NCI-H2227 treated with DMSO at 0.1 percent for 48 hours (cell line): ENCODE data around the gene PPP1R1C.
A peak's percentile ranks its signal among the peaks of the same experiment; 100 is the strongest.
"Not testable (repeated sequence)": the region's sequence is repeated elsewhere in the genome, so short reads cannot be mapped to it uniquely, and the experiment has no call there.

Experiments used
- DNase-seq: peaks from one replicate; lab custom pipeline; 2025; lab: John Stamatoyannopoulos, UW

Gene PPP1R1C

GRCh38 chr2:182015334-182016109 is 29.9 kb downstream of the PPP1R1C start:
- no peak for DNase-seq

DNA sequence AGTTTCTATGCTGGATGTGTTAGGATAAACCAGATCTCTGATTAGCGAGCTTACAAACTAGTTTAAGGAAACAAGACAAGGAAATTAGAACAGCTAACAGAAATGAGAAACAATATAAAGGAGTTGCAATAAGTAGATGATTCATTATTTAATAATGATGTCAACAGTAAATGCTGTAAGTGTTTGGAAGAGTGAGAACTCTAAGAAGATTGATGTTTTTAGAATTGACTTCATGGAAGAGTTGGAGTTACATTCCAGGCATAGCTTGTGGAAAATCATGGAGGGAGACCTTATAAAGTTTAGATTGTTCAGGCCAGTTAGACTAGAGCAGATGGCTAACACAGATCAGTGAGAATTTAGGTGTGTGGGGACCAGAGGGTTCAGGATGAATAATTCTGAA is 32.6 kb downstream of the PPP1R1C start:
- DNase-seq = no peak

DNA sequence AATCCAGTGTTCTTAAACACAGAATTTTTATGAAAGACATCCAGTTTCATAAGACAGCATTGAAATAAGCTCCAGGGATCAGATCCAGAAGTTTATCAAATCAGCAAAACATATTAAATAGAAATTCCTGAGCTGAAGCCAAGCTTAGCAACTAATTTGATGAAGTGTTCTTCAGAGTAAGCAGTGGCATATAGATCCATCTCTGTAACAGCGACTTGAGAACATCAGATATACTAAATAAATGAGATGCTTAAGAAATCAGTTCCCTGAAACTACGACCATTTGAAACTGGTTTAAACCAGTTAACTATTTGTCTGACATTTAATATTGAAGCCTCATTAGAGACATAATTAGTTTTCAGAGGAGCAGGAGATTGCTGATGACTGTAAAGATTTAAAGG is 34.1 kb downstream of the PPP1R1C start:
- DNase-seq = no peak

GRCh38 chr2:182020286-182021070 is 34.8 kb downstream of the PPP1R1C start:
- DNase-seq = no peak

DNA sequence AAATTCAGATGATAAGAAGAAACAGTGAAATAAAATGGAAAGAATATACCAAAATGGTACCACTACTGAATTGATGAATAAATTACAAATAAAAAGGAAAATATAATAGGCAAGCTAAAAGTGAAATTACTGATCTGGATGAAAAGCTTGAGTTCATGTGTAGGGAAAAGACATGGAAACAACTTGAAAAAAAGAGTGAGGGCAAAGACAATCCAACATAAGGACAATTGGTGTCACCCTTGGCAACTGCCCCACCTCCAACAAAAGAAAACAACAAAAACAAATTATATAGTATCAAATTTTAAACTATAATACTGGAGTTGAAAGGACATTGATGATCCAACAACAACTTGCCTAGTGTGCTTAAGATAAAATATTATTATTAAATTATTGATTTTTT is 37.6 kb downstream of the PPP1R1C start:
- no peak for DNase-seq

DNA sequence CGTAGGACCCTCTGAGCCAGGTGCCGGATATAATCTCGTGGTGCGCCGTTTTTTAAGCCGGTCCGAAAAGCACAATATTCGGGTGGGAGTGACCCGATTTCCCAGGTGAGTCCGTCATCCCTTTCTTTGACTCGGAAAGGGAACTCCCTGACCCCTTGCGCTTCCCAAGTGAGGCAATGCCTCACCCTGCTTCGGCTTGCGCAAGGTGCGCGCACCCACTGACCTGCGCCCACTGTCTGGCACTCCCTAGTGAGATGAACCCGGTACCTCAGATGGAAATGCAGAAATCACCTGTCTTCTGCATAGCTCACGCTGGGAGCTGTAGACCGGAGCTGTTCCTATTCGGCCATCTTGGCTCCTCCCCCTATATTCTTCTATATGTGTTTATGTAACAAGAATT is 45.2 kb downstream of the PPP1R1C start:
- not testable (repeated sequence) for DNase-seq

- no peak for DNase-seq
These were observed 46.3 kb downstream of the PPP1R1C start for GRCh38 chr2:182031956-182032355.

DNA sequence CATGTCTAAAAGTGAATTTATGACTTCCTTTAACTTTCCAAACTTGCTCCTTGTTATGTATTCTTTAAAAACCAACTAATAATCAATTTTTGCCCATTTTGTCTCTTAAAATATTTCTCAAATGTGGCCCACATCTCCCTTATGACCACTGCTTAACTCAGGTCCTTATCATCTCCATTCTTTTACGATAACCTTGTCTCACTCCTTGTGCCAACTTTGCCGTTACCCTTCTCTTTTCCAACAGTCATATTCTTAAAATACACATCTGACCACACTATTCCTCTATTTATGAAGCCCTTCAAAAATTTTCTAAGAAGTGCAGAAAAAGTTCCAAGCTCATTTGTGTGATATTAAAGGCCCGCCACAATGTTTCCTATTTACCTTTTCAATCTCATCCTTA is 47.8 kb downstream of the PPP1R1C start:
- DNase-seq = no peak

- DNase-seq = no peak
These were observed 52.9 kb downstream of the PPP1R1C start for GRCh38 chr2:182038576-182038975.

- DNase-seq = no peak
These were observed 57.4 kb downstream of the PPP1R1C start for GRCh38 chr2:182043021-182043420.

DNA sequence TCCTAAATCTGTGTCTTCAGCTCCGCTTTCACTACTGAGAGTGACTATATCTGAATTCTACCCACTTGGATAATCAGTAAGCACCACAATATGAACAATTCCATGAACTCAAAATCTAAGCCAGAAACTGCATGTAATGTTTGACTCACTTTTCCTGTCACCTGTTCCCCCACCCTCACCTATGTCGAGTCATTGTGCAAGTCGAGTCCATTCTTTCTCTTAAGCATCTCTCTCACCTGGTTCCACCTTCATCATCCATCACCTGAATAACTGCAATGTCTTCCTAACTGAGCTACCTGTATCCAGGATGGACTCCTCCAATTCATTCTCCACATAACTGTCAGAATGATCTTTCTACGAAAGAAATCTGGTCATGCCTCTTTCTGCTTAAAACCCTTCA is 58.2 kb downstream of the PPP1R1C start:
- DNase-seq = no peak

- DNase-seq = no peak
These were observed 61.9 kb downstream of the PPP1R1C start for GRCh38 chr2:182047544-182047943.

GRCh38 chr2:182048088-182048487 is 62.4 kb downstream of the PPP1R1C start:
- DNase-seq = no peak

GRCh38 chr2:182048621-182049020 is 63.0 kb downstream of the PPP1R1C start:
- DNase-seq = no peak

- DNase-seq = no peak
These were observed 63.9 kb downstream of the PPP1R1C start for GRCh38 chr2:182049372-182050148.

DNA sequence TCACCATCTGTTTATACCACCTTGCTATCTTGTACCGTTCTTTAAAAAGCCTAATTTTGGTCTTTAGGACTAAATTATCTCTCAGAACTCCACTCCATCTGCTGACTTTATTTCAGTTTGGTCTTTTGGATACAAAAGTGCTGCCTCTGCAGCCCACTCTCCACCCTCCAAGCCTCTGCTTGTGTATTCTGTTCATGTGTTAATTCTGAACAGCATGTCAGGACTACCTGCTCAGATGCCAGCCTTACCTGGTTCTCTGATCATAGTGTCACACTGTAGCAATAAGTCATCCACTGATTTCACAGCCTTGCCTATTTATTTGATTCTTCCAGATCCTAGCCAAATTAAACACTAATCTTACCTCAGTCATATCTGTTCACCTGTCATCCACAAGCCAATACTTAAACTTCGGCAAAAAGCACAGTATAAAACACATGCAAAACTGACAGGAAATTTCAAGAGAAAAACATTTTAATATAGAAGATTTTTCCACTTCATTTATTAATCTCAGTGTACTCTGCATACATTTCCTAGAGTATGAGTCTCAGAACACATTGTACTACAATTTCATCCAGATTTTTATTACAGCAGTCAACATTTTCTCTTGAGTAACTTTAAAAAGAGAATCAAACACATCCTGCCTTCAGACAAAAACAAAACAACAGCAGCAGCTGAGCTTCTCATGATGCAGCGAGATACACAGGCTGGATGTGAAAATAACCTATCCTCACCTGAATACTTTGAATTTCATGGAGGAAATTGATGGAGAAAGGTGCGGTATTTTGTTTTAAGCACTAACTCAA is 64.9 kb downstream of the PPP1R1C start:
- DNase-seq = no peak

DNA sequence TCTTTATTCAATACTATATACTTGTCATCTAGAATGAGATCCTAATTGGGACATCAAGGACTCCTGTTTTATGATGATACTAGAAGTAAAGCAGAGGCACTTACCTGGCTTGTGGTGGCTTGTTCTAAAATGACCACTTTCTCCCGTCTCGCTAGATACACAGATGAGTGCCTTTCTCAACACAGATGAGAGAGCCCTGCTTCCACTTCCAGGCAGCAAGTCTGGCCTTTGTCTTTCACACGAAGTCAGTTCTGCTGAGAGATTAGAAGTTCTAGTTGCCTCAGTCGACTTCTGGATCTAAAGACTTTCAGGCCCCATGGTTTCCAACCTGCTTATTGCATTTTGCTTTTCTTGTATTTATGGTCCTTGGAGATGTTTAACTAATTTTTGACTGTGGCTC is 70.3 kb downstream of the PPP1R1C start:
- DNase-seq = peak; percentile 52

GRCh38 chr2:182057002-182057401 is 71.3 kb downstream of the PPP1R1C start:
- peak; percentile 98 for DNase-seq

DNA sequence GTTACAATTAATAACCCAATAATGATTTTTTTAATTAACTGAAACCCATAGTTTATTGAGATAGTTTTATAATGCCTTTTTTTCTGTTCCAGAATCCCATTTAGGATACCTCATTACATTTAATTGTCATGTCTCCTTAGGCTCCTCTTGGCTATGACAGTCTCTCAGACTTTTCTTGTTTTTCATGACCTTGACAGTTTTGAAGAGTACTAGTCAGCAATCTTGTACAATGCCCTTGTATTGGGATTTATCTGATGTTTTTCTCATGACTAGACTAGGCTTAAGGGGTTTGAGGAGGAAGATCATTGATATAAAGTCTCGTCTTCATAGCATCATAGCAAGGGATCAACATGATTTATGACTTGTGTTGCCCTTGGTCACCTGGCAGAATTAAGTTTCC is 72.4 kb downstream of the PPP1R1C start:
- no peak for DNase-seq

- DNase-seq = no peak
These were observed 76.1 kb downstream of the PPP1R1C start for GRCh38 chr2:182061739-182062138.

DNA sequence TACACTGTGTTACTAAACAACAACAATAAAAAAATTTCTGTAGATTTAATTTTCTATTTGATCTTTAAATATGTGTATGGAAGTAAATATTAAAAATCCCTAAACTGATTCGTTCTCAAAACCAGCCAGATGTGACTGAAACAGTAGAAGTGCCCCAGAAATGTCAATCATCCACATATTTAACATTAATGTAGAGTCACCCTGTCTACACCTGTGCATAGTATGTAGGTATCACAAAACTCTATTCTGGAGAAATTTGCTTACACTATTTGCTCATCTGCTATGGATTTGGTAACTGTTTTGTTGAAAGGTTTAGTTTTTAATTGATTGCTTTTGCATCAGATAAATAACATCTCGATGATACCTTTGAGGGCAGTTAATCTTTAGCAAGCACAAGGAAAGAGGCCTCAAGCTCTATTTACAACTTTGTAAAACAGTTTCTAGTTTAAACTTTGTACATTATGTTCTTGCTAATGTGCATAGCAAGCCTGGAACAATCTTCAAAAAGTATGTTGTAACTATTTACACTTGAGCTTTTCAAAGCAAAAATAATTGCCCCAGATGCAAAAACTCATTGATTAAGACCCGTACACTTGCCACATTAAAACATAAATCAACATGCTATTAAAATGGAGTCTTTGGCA is 76.8 kb downstream of the PPP1R1C start:
- no peak for DNase-seq
